Liver (tissue), 3 donors: Measurements from ENCODE around the gene ZNF415.

Experiments
- CTCF ChIP-seq: fragments of 150-350 bp; IDR thresholded peaks from 2 replicates; pipeline ENCODE4 v1.5.1; 2017; ENCODE audit warnings: improper control_type of control experiment, low read depth, low read length; ENCODE audit not compliant: missing input control
- FOXA1 ChIP-seq: IDR thresholded peaks from 2 replicates; pipeline ENCODE4 v1.6.1; 2016; ENCODE audit warnings: antibody characterized with exemption
- JUND ChIP-seq, 2 donors: IDR thresholded peaks; 2 replicates each; pipeline ENCODE4 v1.6.1; 2016; ENCODE audit warnings: antibody characterized with exemption in 2 of 2
- RAD21 ChIP-seq, 2 donors: IDR thresholded peaks; 2 replicates each; pipeline ENCODE4 v1.6.1; 2016; ENCODE audit warnings: antibody characterized with exemption in 2 of 2, mild to moderate bottlenecking in 2 of 2
- REST ChIP-seq: IDR thresholded peaks from 2 replicates; pipeline ENCODE4 v1.6.1; 2016; ENCODE audit warnings: antibody characterized with exemption, mild to moderate bottlenecking
- SP1 ChIP-seq: IDR thresholded peaks from 2 replicates; pipeline ENCODE4 v1.6.1; 2018; ENCODE audit warnings: antibody characterized with exemption, mild to moderate bottlenecking
- TAF1 ChIP-seq: conservative IDR thresholded peaks from 2 replicates; pipeline ENCODE4 v1.6.1; 2016; ENCODE audit warnings: antibody characterized with exemption, mild to moderate bottlenecking
- donor health status: healthy.
- donor health status: healthy.

- no peak for TF ChIP-seq REST
- TF ChIP-seq JUND (IDR thresholded peaks at IDR 0.05), result no peak
- no peak for TF ChIP-seq TAF1
- no peak for TF ChIP-seq CTCF
- no peak for TF ChIP-seq RAD21 (IDR thresholded peaks at IDR 0.05)
- TF ChIP-seq FOXA1, result no peak
- TF ChIP-seq SP1, result no peak
Observed at GRCh38 chr19:53147645-53148044, 14.9 kb upstream of the ZNF415 start.
